HG03025 (cell line): Measurements from ENCODE around the gene DISP2.
A peak's percentile ranks its signal among the peaks of the same experiment; 100 is the strongest.

ENCODE experiments used
- ATAC-seq: cut with Tn5 transposase; IDR thresholded peaks from one replicate; pipeline ENCODE4 v1.9.1; 2021; ENCODE audit warnings: mild to moderate bottlenecking, moderate library complexity; ENCODE audit not compliant: unreplicated experiment, low FRiP score

DISP2 gene

GRCh38 chr15:40357723-40358470, at the start of gene DISP2:
TSS of gene DISP2 (plus strand) at chr15:40358219. CDS start at chr15:40358322, 103 bp downstream.
- ATAC-seq: peak; percentile 67

- ATAC-seq: no peak
These were observed 48.6 kb upstream of the DISP2 start for GRCh38 chr15:40309344-40309862.

- no peak for ATAC-seq
These were observed 47.7 kb upstream of the DISP2 start for GRCh38 chr15:40310001-40310959.

GRCh38 chr15:40310993-40311392, 47.0 kb upstream of the DISP2 start:
- ATAC-seq: no peak

GRCh38 chr15:40312370-40313158, 45.5 kb upstream of the DISP2 start:
- ATAC-seq: no peak

GRCh38 chr15:40313531-40314398, 44.3 kb upstream of the DISP2 start:
- no peak for ATAC-seq

- ATAC-seq: no peak
These were observed 43.2 kb upstream of the DISP2 start for GRCh38 chr15:40314723-40315276.

GRCh38 chr15:40316931-40317330, 41.1 kb upstream of the DISP2 start:
- ATAC-seq: no peak

- no peak for ATAC-seq
These were observed 40.4 kb upstream of the DISP2 start for GRCh38 chr15:40317580-40317979.

GRCh38 chr15:40320409-40320808, 37.6 kb upstream of the DISP2 start:
- ATAC-seq: no peak

GRCh38 chr15:40320931-40321371, 37.1 kb upstream of the DISP2 start:
- no peak for ATAC-seq

GRCh38 chr15:40322531-40323238, 35.3 kb upstream of the DISP2 start:
- ATAC-seq: no peak

GRCh38 chr15:40323239-40323952, 34.6 kb upstream of the DISP2 start, which contains the start of gene INAFM2:
TSS of gene INAFM2 (plus strand) at chr15:40323692. CDS start at chr15:40324056, 364 bp downstream.
- ATAC-seq: peak; percentile 87

- peak; percentile 11 for ATAC-seq
These were observed 33.8 kb upstream of the DISP2 start for GRCh38 chr15:40323953-40324937.

GRCh38 chr15:40325188-40325587, 32.8 kb upstream of the DISP2 start:
- ATAC-seq: no peak

- no peak for ATAC-seq
These were observed 32.3 kb upstream of the DISP2 start for GRCh38 chr15:40325700-40326099.

- no peak for ATAC-seq
These were observed 30.6 kb upstream of the DISP2 start for GRCh38 chr15:40327457-40327856.
